GM19043 (cell line): Measurements from ENCODE around the gene TM9SF4.
"Not testable (repeated sequence)": the region's sequence is repeated elsewhere in the genome, so short reads cannot be mapped to it uniquely, and the experiment has no call there.

Experiments
- ATAC-seq: cut with Tn5 transposase; IDR thresholded peaks from one replicate; pipeline ENCODE4 v1.9.1; 2021; ENCODE audit warnings: low read depth; ENCODE audit not compliant: unreplicated experiment

TM9SF4 gene

GRCh38 chr20:32089637-32090362 lies 19.7 kb upstream of the TM9SF4 start:
- no peak for ATAC-seq

- no peak for ATAC-seq
Measured at GRCh38 chr20:32091888-32092346, 17.6 kb upstream of the TM9SF4 start.

- no peak for ATAC-seq
Measured at GRCh38 chr20:32098786-32099185, 10.7 kb upstream of the TM9SF4 start.

- ATAC-seq = no peak
Measured at GRCh38 chr20:32108814-32109391, 611 bp upstream of the TM9SF4 start.

GRCh38 chr20:32110173-32110704 lies 725 bp downstream of the TM9SF4 start:
- no peak for ATAC-seq

GRCh38 chr20:32110727-32111126 lies 1.2 kb downstream of the TM9SF4 start:
- ATAC-seq = no peak

- no peak for ATAC-seq
Measured at GRCh38 chr20:32111156-32111686, 1.7 kb downstream of the TM9SF4 start.

GRCh38 chr20:32111753-32112152 lies 2.2 kb downstream of the TM9SF4 start:
- no peak for ATAC-seq

- ATAC-seq = no peak
Measured at GRCh38 chr20:32112841-32113240, 3.3 kb downstream of the TM9SF4 start.

GRCh38 chr20:32113591-32114260 lies 4.2 kb downstream of the TM9SF4 start:
- no peak for ATAC-seq

GRCh38 chr20:32114305-32114960 lies 4.9 kb downstream of the TM9SF4 start:
- no peak for ATAC-seq

GRCh38 chr20:32115211-32115767 lies 5.8 kb downstream of the TM9SF4 start:
- no peak for ATAC-seq

- ATAC-seq = no peak
Measured at GRCh38 chr20:32116079-32116521, 6.6 kb downstream of the TM9SF4 start.

- not testable (repeated sequence) for ATAC-seq
Measured at GRCh38 chr20:32116796-32117195, 7.3 kb downstream of the TM9SF4 start.

- ATAC-seq = not testable (repeated sequence)
Measured at GRCh38 chr20:32118427-32118826, 8.9 kb downstream of the TM9SF4 start.

- ATAC-seq = no peak
Measured at GRCh38 chr20:32119734-32120133, 10.2 kb downstream of the TM9SF4 start.

GRCh38 chr20:32121908-32122307 lies 12.4 kb downstream of the TM9SF4 start:
- not testable (repeated sequence) for ATAC-seq

GRCh38 chr20:32123088-32123487 lies 13.6 kb downstream of the TM9SF4 start:
- no peak for ATAC-seq

- ATAC-seq = no peak
Measured at GRCh38 chr20:32124916-32125454, 15.5 kb downstream of the TM9SF4 start.

GRCh38 chr20:32125506-32125905 lies 16.0 kb downstream of the TM9SF4 start:
- ATAC-seq = no peak
